Prostate gland (tissue), 2 donors: Measurements from ENCODE around the gene YPEL3. TPM values are rescaled to one million over a fixed set of nuclear protein-coding genes. Genes with fewer than 3 reads are reported as not detected.
A peak's percentile ranks its signal among the peaks of the same experiment; 100 is the strongest.

Source experiments
- DNase-seq: peaks from one replicate; pipeline ENCODE4 v3.0.0-alpha.2; 2019; ENCODE audit warnings: low spot score
- H3K27ac ChIP-seq, 2 donors: fragments of 200-600 bp; sonication (generic); 2 replicates each; pipeline ENCODE4 v1.5.1; 2017 to 2019
- H3K27me3 ChIP-seq: fragments of 200-600 bp; sonication (generic); replicated peaks from 2 replicates; pipeline ENCODE4 v1.5.1; 2019; ENCODE audit not compliant: insufficient read depth
- H3K36me3 ChIP-seq, 2 donors: fragments of 200-600 bp; sonication (generic); 1 replicate in 1 of 2; 2 replicates in 1 of 2; pipeline versions ENCODE4 v1.5.1 to v1.8.1; 2017 to 2019
- H3K4me1 ChIP-seq: fragments of 200-600 bp; sonication (generic); replicated peaks from 2 replicates; pipeline ENCODE4 v1.5.1; 2019
- H3K4me3 ChIP-seq, 2 donors: fragments of 200-600 bp; sonication (generic); 2 replicates each; pipeline ENCODE4 v1.5.1; 2017 to 2019
- H3K9me3 ChIP-seq: fragments of 200-600 bp; sonication (generic); 2 replicates; pipeline ENCODE4 v1.5.1; 2017
- CTCF ChIP-seq, 4 experiments: fragments of 200-600 bp in 2 of 4; fragments of 450-650 bp in 2 of 4; sonication (generic) in 2 of 4; IDR thresholded peaks; 1 replicate in 3 of 4; 2 replicates in 1 of 4; pipeline ENCODE4 v1.5.1; 2016 to 2019; ENCODE audit warnings: antibody characterized with exemption in 4 of 4, mild to moderate bottlenecking in 2 of 4, moderate library complexity in 2 of 4
- POLR2A ChIP-seq: fragments of 450-650 bp; IDR thresholded peaks from one replicate; pipeline ENCODE4 v1.6.1; 2016; ENCODE audit warnings: antibody characterized with exemption, mild to moderate bottlenecking
- POLR2AphosphoS5 ChIP-seq: sonication (generic); formaldehyde crosslinking; IDR thresholded peaks from one replicate; pipeline ENCODE4 v1.6.1; 2017; ENCODE audit warnings: antibody characterized with exemption
- WGBS: methylation state at CpG from one replicate; pipeline ENCODE4 v1.1.5; 2018; 5-methylcytosine and 5-hydroxymethylcytosine counted together
- intact Hi-C: fragments of 100-400 bp; cut with DNase I; formaldehyde crosslinking; loops from one replicate; pipeline ENCODE4 v1.14.2; 2022
- total RNA-seq, 2 donors: library from RNA; depleted of rRNA; stranded (reverse); fragments of >200 nt; gene quantifications; one replicate each; pipeline ENCODE4 v1.1.0, GENCODE V29; 2016

YPEL3 gene
- total RNA-seq, 2 donors from 2014 or later = 150 to 164 TPM

DNA sequence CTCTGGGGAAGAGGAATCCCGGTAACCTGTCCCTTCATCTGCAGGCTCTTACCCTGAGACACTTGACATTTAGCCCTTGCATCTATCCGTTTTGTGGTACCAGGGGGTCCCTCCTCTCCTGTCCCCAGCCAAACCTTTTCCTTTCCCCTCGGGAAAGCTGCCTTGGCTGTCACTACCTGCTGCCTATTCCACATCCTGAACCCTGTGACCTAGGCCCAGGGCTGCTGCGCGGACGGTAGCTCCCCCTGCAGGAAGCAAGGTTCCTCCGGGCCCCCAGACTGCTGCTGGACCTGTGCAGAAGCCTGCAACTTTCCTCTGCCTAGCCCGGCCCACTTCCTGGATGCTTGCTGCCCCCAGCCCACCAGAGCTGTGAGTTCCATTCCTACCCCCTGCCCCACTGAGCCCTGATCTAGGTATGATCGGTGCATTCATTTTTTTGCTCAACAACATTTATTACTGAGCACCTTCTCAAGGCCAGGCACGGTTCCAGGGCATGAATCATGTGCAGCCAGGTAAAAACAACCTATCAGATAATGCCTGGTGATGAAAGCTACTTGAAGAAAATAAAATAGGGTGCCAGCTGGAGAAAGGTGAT lies 41.0 kb downstream of the YPEL3 start:
- TF ChIP-seq CTCF (IDR thresholded peaks at IDR 0.05) (peak in 1 of 4 experiments; percentile 38), POLR2AphosphoS5 (peak; percentile 47), POLR2A (no peak)
- Histone ChIP-seq H3K4me1 (peaks cover 4% of the 10 kb centered on the region), H3K27ac (no peak overlapping the region), H3K36me3 (no peaks in the 10 kb centered on the region), H3K27me3 (no peaks in the 10 kb centered on the region), H3K9me3 (no peaks in the 10 kb centered on the region), H3K4me3 (no peak overlapping the region)
- DNase-seq = peak; percentile 64
- intact Hi-C loops = no loop called here
- 38% methylated on average over 9 of the region's 10 CpGs for WGBS

DNA sequence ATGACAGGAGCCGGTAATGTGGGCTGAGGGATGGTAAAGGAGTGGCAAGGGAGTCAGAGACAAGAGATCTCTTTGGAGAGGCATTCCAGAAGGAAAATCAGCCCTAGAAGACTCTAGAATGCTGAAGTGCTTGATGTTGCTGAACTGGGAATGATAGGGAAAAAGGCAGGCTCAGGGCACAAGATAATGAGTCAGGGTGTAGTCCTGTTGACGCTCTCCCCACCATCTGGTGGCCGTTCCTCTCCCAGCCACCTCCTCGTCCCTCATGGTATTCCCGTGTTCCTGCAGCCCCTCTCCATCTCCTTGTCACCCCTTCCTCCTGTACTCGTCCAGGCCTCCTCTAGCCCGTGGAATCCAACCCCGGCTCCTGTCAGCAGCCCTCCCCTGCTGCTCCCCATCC lies 41.6 kb downstream of the YPEL3 start:
- H3K27ac ChIP-seq = no peak overlapping the region
- H3K9me3 ChIP-seq = no peaks in the 10 kb centered on the region
- H3K4me3 ChIP-seq = no peak overlapping the region
- DNase-seq = no peak
- TF ChIP-seq POLR2AphosphoS5 (no peak), CTCF (IDR thresholded peaks at IDR 0.05) (no peak), POLR2A (no peak)
- 80% methylated on average over 8 of the region's 8 CpGs for WGBS
- H3K27me3 ChIP-seq = no peaks in the 10 kb centered on the region
- peaks cover 4% of the 10 kb centered on the region for H3K4me1 ChIP-seq
- intact Hi-C loops = no loop called here
- no peaks in the 10 kb centered on the region for H3K36me3 ChIP-seq

GRCh38 chr16:30053376-30054015 lies 42.5 kb downstream of the YPEL3 start:
- no peak for DNase-seq
- Histone ChIP-seq H3K27me3 (no peaks in the 10 kb centered on the region), H3K36me3 (no peaks in the 10 kb centered on the region), H3K4me1 (peaks cover 4% of the 10 kb centered on the region), H3K4me3 (peak overlapping the region; percentile 52 to 65), H3K9me3 (no peaks in the 10 kb centered on the region), H3K27ac (peak overlapping the region in 1 of 2 donors; percentile 2)
- intact Hi-C loops = no loop called here
- WGBS = 4% methylated on average over 19 of the region's 19 CpGs
- TF ChIP-seq POLR2AphosphoS5 = no peak
- TF ChIP-seq POLR2A = no peak
- TF ChIP-seq CTCF (IDR thresholded peaks at IDR 0.05) = no peak

DNA sequence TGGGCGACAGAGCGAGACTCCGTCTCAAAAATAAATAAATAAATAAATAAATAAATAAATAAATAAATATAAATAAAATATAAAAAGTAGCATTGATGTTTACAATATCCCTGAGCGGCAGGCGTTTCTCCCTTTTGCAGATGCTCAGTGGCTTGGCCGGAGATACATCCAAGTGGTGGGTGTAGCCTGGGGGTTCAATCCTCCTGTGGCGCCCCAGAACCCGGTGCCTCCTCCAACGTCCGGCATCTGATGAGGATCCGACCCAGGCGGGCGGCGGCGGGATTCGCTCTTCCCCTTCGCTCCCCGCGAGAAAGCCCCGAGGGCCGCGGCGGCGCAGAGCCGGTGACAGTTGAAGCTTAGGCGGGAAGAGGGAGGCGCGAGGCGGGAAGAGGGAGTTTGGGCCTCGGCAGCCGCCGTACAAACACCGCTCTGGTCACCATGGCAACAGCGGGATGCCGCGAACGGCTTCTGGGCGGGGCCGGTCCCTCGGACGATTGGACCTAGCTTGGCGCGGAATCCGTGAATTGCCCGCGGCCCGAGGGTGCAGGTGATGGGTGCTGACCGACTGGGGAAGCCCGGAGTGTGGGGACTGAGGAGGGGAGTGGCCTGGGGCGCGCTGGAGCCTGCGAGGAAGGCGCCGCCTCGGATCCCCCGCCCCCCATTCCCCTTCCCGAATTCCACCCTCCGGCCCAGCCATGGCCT lies 43.2 kb downstream of the YPEL3 start:
- 6% methylated on average over 46 of the region's 58 CpGs for WGBS
- Histone ChIP-seq H3K9me3 (no peaks in the 10 kb centered on the region), H3K4me1 (peaks cover 4% of the 10 kb centered on the region), H3K27ac (peak overlapping the region in 1 of 2 donors; percentile 2), H3K27me3 (no peaks in the 10 kb centered on the region), H3K36me3 (no peaks in the 10 kb centered on the region), H3K4me3 (peak overlapping the region; percentile 52 to 65)
- intact Hi-C loops = no loop called here
- TF ChIP-seq CTCF (IDR thresholded peaks at IDR 0.05) (no peak), POLR2AphosphoS5 (peak; percentile 95), POLR2A (peak; percentile 43)
- DNase-seq = peak; percentile 86
